Retina (tissue), 1 donor: Measurements from ENCODE around the gene ADGRL2.

Source experiments
- DNase-seq: peaks from one replicate; pipeline ENCODE4 v3.0.0-alpha.2; 2016

Gene ADGRL2

GRCh38 chr1:82000221-82000620 is 199.5 kb downstream of the ADGRL2 start:
- no peak for DNase-seq

- no peak for DNase-seq
Observed at GRCh38 chr1:82001345-82001744, 200.6 kb downstream of the ADGRL2 start.

GRCh38 chr1:82007804-82008203 is 207.1 kb downstream of the ADGRL2 start:
- no peak for DNase-seq

GRCh38 chr1:82013702-82014101 is 213.0 kb downstream of the ADGRL2 start:
- no peak for DNase-seq

- no peak for DNase-seq
Observed at GRCh38 chr1:82015444-82015843, 214.7 kb downstream of the ADGRL2 start.

- no peak for DNase-seq
Observed at GRCh38 chr1:82018319-82018718, 217.6 kb downstream of the ADGRL2 start.

- DNase-seq: no peak
Observed at GRCh38 chr1:82019508-82019907, 218.8 kb downstream of the ADGRL2 start.

GRCh38 chr1:82030830-82031229 is 230.1 kb downstream of the ADGRL2 start:
- DNase-seq: no peak

- DNase-seq: no peak
Observed at GRCh38 chr1:82032068-82032467, 231.3 kb downstream of the ADGRL2 start.

GRCh38 chr1:82034812-82035211 is 234.1 kb downstream of the ADGRL2 start:
- DNase-seq: no peak
